Breast epithelium (tissue), 4 donors: ENCODE data around the gene POLR3B. TPM values are rescaled to one million over a fixed set of nuclear protein-coding genes. Genes with fewer than 3 reads are reported as not detected.
"Not testable (repeated sequence)": the region's sequence is repeated elsewhere in the genome, so short reads cannot be mapped to it uniquely, and the experiment has no call there.

Source experiments
- DNase-seq, 2 donors: peaks; one replicate each; pipeline ENCODE4 v3.0.0-alpha.2; 2019; ENCODE audit warnings: low spot score in 2 of 2
- H3K27ac ChIP-seq, 2 donors: fragments of 200-600 bp; sonication (generic) in 1 of 2; one replicate each; pipeline ENCODE4 v1.5.1; 2016 to 2019; ENCODE audit warnings: mild to moderate bottlenecking in 1 of 2
- H3K27me3 ChIP-seq, 2 donors: fragments of 200-600 bp; sonication (generic) in 1 of 2; one replicate each; pipeline versions ENCODE4 v1.5.1 to v1.6.0; 2017 to 2019; ENCODE audit warnings: control low read depth in 1 of 2, mild to moderate bottlenecking in 1 of 2
- H3K36me3 ChIP-seq: fragments of 200-600 bp; one replicate; pipeline ENCODE4 v1.5.1; 2019
- H3K4me1 ChIP-seq, 2 donors: fragments of 200-600 bp; sonication (generic); one replicate each; pipeline ENCODE4 v1.5.1; 2016 to 2019; ENCODE audit warnings: control low read depth in 1 of 2
- H3K4me3 ChIP-seq, 3 donors: fragments of 200-600 bp; sonication (generic); 1 replicate in 2 of 3; 2 replicates in 1 of 3; pipeline ENCODE4 v1.5.1; 2016 to 2019; ENCODE audit warnings: mild to moderate bottlenecking in 3 of 3, moderate library complexity in 2 of 3
- H3K9me3 ChIP-seq, 2 donors: fragments of 200-600 bp; sonication (generic) in 1 of 2; one replicate each; pipeline ENCODE4 v1.5.1; 2016 to 2019; ENCODE audit warnings: control low read depth in 1 of 2
- POLR2A ChIP-seq: fragments of 450-650 bp; IDR thresholded peaks from one replicate; pipeline ENCODE4 v1.6.1; 2016; ENCODE audit warnings: antibody characterized with exemption, mild to moderate bottlenecking, moderate library complexity
- POLR2AphosphoS5 ChIP-seq, 3 donors: sonication (generic); formaldehyde crosslinking; IDR thresholded peaks; one replicate each; pipeline ENCODE4 v1.6.1; 2017; ENCODE audit warnings: antibody characterized with exemption in 3 of 3
- intact Hi-C: fragments of 100-400 bp; cut with DNase I; formaldehyde crosslinking; loops from one replicate; pipeline ENCODE4 v1.15.1; 2023; ENCODE audit warnings: low total_unique reads
- total RNA-seq, 3 donors: library from RNA; depleted of rRNA; stranded (reverse); fragments of >200 nt; gene quantifications; one replicate each; pipeline ENCODE4 v1.1.0, GENCODE V29; 2016
- TF ChIP-seq, protein P1 (sequence below), 3 donors: fragments of 450-650 bp; IDR thresholded peaks; one replicate each; pipeline ENCODE4 v1.5.1; 2016 to 2017; ENCODE audit warnings: antibody characterized with exemption in 3 of 3, mild to moderate bottlenecking in 3 of 3, moderate library complexity in 3 of 3

POLR3B gene
- total RNA-seq, 3 donors from 2014 or later: 7.0 to 9.8 (median 9.2) TPM

GRCh38 chr12:106310687-106311086, 46.9 kb upstream of the POLR3B start:
- no peak for DNase-seq
- intact Hi-C loops: no loop called here
- peaks cover 0 to 15% of the 10 kb centered on the region in 2 donors for H3K4me1 ChIP-seq
- H3K4me3 ChIP-seq: no peak overlapping the region
- no peaks in the 10 kb centered on the region for H3K9me3 ChIP-seq
- no peaks in the 10 kb centered on the region for H3K36me3 ChIP-seq
- TF ChIP-seq POLR2AphosphoS5 (IDR thresholded peaks at IDR 0.05) (no peak), POLR2A (no peak)
- TF ChIP-seq, protein P1, sequence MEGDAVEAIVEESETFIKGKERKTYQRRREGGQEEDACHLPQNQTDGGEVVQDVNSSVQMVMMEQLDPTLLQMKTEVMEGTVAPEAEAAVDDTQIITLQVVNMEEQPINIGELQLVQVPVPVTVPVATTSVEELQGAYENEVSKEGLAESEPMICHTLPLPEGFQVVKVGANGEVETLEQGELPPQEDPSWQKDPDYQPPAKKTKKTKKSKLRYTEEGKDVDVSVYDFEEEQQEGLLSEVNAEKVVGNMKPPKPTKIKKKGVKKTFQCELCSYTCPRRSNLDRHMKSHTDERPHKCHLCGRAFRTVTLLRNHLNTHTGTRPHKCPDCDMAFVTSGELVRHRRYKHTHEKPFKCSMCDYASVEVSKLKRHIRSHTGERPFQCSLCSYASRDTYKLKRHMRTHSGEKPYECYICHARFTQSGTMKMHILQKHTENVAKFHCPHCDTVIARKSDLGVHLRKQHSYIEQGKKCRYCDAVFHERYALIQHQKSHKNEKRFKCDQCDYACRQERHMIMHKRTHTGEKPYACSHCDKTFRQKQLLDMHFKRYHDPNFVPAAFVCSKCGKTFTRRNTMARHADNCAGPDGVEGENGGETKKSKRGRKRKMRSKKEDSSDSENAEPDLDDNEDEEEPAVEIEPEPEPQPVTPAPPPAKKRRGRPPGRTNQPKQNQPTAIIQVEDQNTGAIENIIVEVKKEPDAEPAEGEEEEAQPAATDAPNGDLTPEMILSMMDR (IDR thresholded peaks at IDR 0.05): no peak
- peak overlapping the region; percentile 56 to 81 for H3K27ac ChIP-seq
- H3K27me3 ChIP-seq: no peaks in the 10 kb centered on the region

DNA sequence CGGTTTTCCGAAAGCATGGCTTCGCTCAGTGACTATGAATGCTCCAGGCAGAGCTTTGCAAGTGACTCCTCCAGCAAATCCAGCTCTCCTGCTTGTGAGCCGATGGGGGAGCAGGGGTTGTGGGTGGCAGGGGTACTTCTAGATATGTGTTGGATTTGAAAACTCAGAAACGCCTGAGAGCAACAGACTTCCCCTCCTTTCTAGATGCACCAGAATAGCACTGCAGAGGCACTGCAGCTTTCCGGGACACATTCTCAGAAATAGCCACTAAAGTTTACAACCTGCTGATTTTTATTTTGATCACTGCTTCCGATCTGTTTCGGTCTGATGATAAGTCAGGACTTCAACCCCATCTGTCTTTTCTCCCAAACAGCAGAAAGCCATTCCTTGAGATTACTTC, 46.4 kb upstream of the POLR3B start:
- H3K4me3 ChIP-seq: no peak overlapping the region
- no peaks in the 10 kb centered on the region for H3K27me3 ChIP-seq
- TF ChIP-seq POLR2A (no peak), POLR2AphosphoS5 (IDR thresholded peaks at IDR 0.05) (no peak)
- TF ChIP-seq, protein P1 (IDR thresholded peaks at IDR 0.05): no peak
- H3K9me3 ChIP-seq: no peaks in the 10 kb centered on the region
- no peak for DNase-seq
- peak overlapping the region; percentile 56 to 81 for H3K27ac ChIP-seq
- H3K4me1 ChIP-seq: peaks cover 0 to 15% of the 10 kb centered on the region in 2 donors
- intact Hi-C loops: no loop called here
- no peaks in the 10 kb centered on the region for H3K36me3 ChIP-seq

DNA sequence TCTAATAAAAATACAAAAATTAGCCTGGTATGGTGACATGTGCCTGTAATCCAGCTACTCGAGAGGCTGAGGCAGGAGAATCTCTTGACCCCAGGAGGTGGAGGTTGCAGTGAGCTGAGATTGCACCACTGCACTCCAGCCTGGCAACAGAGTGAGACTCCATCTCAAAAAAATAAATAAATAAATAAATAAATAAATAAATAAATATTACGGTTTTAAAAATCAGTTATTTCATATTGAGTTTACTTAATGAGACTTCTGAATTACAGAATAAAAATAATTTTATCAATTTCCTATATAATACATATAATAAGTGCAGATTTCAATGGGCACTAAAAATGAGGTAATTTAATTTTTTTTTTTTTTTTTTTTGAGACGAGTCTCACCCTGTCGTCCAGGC, 44.1 kb upstream of the POLR3B start:
- H3K27me3 ChIP-seq, DNase-seq, intact Hi-C loops, H3K4me1 ChIP-seq, H3K4me3 ChIP-seq, H3K27ac ChIP-seq, H3K36me3 ChIP-seq, H3K9me3 ChIP-seq: not testable (repeated sequence)

DNA sequence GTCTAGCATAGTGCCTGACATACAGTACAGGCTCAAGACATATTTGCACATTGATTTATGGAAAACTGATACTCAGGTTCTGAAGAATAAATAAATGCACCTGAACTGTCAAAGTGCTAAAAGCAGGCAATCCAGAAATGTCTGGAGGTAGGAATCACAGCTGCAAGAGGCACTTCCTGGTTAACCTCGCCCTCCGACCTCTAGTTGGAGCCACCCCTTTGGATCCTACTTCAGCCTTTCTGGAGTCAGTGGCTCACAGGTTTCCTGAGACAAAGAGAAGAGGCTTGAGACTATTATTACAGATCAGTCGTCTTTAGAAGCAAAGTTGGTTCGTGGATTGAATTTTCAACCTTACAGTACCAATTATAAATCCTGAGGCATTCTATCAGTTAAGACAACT, 42.0 kb upstream of the POLR3B start:
- intact Hi-C loops: no loop called here
- Histone ChIP-seq H3K36me3 (peaks cover 6% of the 10 kb centered on the region), H3K27ac (no peak overlapping the region), H3K4me3 (no peak overlapping the region), H3K4me1 (no peaks in the 10 kb centered on the region), H3K9me3 (no peaks in the 10 kb centered on the region), H3K27me3 (no peaks in the 10 kb centered on the region)
- TF ChIP-seq POLR2AphosphoS5 (IDR thresholded peaks at IDR 0.05) (no peak), POLR2A (no peak)
- TF ChIP-seq, protein P1 (IDR thresholded peaks at IDR 0.05): no peak
- no peak for DNase-seq

- Histone ChIP-seq H3K4me1 (no peaks in the 10 kb centered on the region), H3K9me3 (no peaks in the 10 kb centered on the region), H3K27me3 (no peaks in the 10 kb centered on the region), H3K36me3 (peaks cover 6% of the 10 kb centered on the region), H3K27ac (no peak overlapping the region), H3K4me3 (no peak overlapping the region)
- DNase-seq: peak; percentile 44 to 73
- no peak for TF ChIP-seq POLR2A
- TF ChIP-seq, protein P1 (IDR thresholded peaks at IDR 0.05): no peak
- no peak for TF ChIP-seq POLR2AphosphoS5 (IDR thresholded peaks at IDR 0.05)
- intact Hi-C loops: no loop called here
These were observed 40.0 kb upstream of the POLR3B start for GRCh38 chr12:106317406-106318082.
